ENCODE data around the gene C16orf78.

DNA sequence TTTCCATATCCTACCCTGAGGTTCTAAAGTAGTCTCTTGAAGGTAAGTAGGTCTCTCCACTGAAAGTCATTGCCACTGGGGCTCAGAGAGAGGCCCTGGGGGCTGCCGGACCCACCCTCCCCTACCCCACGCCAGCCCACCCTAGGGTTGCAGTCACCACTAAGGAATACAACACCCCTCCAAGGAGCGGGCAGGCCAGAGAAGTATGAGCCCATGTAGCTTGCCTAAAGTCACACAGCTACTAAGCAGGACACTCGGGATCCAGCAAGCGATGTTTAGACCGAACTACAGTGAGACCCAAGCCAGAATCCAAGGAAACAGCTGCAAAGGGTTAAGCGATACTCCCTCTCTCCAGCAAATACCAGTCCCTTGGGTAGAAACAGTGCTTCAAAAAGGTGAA is 27.0 kb downstream of the C16orf78 start:
- no peak for TF ChIP-seq ARNTL (CRISPR knock-in tag; IDR thresholded peaks at IDR 0.05; ENCODE audit: borderline replicate concordance, low read depth)
- no peak for TF ChIP-seq TSHZ2 (CRISPR knock-in tag; IDR thresholded peaks at IDR 0.05)
- no peak for TF ChIP-seq TCF4 (CRISPR knock-in tag; IDR thresholded peaks at IDR 0.05; ENCODE audit: borderline replicate concordance)
- TF ChIP-seq OSR1 (CRISPR knock-in tag; IDR thresholded peaks at IDR 0.05) = no peak
- TF ChIP-seq SNAI2 (CRISPR knock-in tag; IDR thresholded peaks at IDR 0.05) = no peak
- no peak for TF ChIP-seq RARB (CRISPR knock-in tag; IDR thresholded peaks at IDR 0.05)
- no peak for TF ChIP-seq BACH2 (CRISPR knock-in tag; IDR thresholded peaks at IDR 0.05; ENCODE audit: borderline replicate concordance)
- no peak for TF ChIP-seq ZNF8 (CRISPR knock-in tag; IDR thresholded peaks at IDR 0.05)
- no peak for TF ChIP-seq CREB5 (CRISPR knock-in tag; IDR thresholded peaks at IDR 0.05; ENCODE audit: low read depth)
- no peak for TF ChIP-seq ZC3H10 (CRISPR knock-in tag; IDR thresholded peaks at IDR 0.05)
- TF ChIP-seq, protein P1, sequence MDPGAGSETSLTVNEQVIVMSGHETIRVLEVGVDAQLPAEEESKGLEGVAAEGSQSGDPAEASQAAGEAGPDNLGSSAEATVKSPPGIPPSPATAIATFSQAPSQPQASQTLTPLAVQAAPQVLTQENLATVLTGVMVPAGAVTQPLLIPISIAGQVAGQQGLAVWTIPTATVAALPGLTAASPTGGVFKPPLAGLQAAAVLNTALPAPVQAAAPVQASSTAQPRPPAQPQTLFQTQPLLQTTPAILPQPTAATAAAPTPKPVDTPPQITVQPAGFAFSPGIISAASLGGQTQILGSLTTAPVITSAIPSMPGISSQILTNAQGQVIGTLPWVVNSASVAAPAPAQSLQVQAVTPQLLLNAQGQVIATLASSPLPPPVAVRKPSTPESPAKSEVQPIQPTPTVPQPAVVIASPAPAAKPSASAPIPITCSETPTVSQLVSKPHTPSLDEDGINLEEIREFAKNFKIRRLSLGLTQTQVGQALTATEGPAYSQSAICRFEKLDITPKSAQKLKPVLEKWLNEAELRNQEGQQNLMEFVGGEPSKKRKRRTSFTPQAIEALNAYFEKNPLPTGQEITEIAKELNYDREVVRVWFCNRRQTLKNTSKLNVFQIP (CRISPR knock-in tag; IDR thresholded peaks at IDR 0.05; ENCODE audit: borderline replicate concordance, low read depth) = no peak
- no peak for TF ChIP-seq ZFP3 (CRISPR knock-in tag; IDR thresholded peaks at IDR 0.05)
- TF ChIP-seq ZFP30 (CRISPR knock-in tag; IDR thresholded peaks at IDR 0.05) = no peak
- no peak for TF ChIP-seq PPARA (CRISPR knock-in tag; IDR thresholded peaks at IDR 0.05; ENCODE audit: borderline replicate concordance)
